Sigmoid colon (tissue), 7 donors: Measurements from ENCODE around the gene UNCX. TPM values are rescaled to one million over a fixed set of nuclear protein-coding genes. Genes with fewer than 3 reads are reported as not detected.

Source experiments
- DNase-seq: peaks from one replicate; pipeline ENCODE4 v3.0.0-alpha.2; 2019
- H3K27ac ChIP-seq, 4 donors: fragments of 200-600 bp; sonication (generic); one replicate each; pipeline ENCODE4 v1.5.1; 2016 to 2019; ENCODE audit warnings: mild to moderate bottlenecking in 1 of 4
- H3K27me3 ChIP-seq, 3 donors: fragments of 200-600 bp; sonication (generic); one replicate each; pipeline ENCODE4 v1.5.1; 2019; ENCODE audit warnings: mild to moderate bottlenecking in 1 of 3
- H3K36me3 ChIP-seq, 4 donors: fragments of 200-600 bp; sonication (generic); one replicate each; pipeline ENCODE4 v1.5.1; 2016 to 2019
- H3K4me1 ChIP-seq, 4 donors: fragments of 200-600 bp; sonication (generic); one replicate each; pipeline ENCODE4 v1.5.1; 2017 to 2019
- H3K4me3 ChIP-seq, 4 donors: fragments of 200-600 bp; sonication (generic); one replicate each; pipeline ENCODE4 v1.5.1; 2017 to 2019; ENCODE audit warnings: mild to moderate bottlenecking in 2 of 4, moderate library complexity in 1 of 4
- H3K9me3 ChIP-seq, 4 donors: fragments of 200-600 bp in 3 of 4; sonication (generic) in 3 of 4; one replicate each; pipeline versions ENCODE4 v1.5.1 to v1.6.1; 2013 to 2019
- CTCF ChIP-seq, 4 experiments: fragments of 450-650 bp in 3 of 4; fragments of 200-600 bp in 1 of 4; IDR thresholded peaks; one replicate each; pipeline ENCODE4 v1.5.1; 2016 to 2019; ENCODE audit warnings: antibody characterized with exemption in 4 of 4, mild to moderate bottlenecking in 3 of 4, moderate library complexity in 2 of 4
- EP300 ChIP-seq, 4 donors: sonication (generic); formaldehyde crosslinking; IDR thresholded peaks; one replicate each; pipeline ENCODE4 v1.6.1; 2017; ENCODE audit warnings: antibody characterized with exemption in 4 of 4
- POLR2A ChIP-seq, 2 donors: fragments of 450-650 bp; IDR thresholded peaks; one replicate each; pipeline ENCODE4 v1.6.1; 2016; ENCODE audit warnings: antibody characterized with exemption in 2 of 2, mild to moderate bottlenecking in 2 of 2, moderate library complexity in 2 of 2
- POLR2AphosphoS5 ChIP-seq, 4 donors: sonication (generic); formaldehyde crosslinking; IDR thresholded peaks; one replicate each; pipeline ENCODE4 v1.6.1; 2017; ENCODE audit warnings: antibody characterized with exemption in 4 of 4
- WGBS, 2 donors: extraction: QIAGEN DNeasy Blood & Tissue Kit; methylation state at CpG; one replicate each; pipeline ENCODE4 v1.1.7; 2013; 5-methylcytosine and 5-hydroxymethylcytosine counted together
- intact Hi-C: fragments of 100-400 bp; cut with DNase I; formaldehyde crosslinking; loops from one replicate; pipeline ENCODE4 v1.15.1; 2023
- polyA plus RNA-seq, 3 donors: library from polyadenylated mRNA; stranded (reverse); fragments of 200-250 nt; gene quantifications; one replicate each; pipeline ENCODE4 v1.2.3, GENCODE V29; 2013
- total RNA-seq, 4 donors: library from RNA; depleted of rRNA; stranded (reverse); fragments of >200 nt; gene quantifications; one replicate each; pipeline ENCODE4 v1.1.0, GENCODE V29; 2016
- donor health status: healthy with polysubstance abuse.
- donor health status: Bipolar disorder and iron deficiency.
- donor health status: healthy.

The UNCX gene
- total and polyA plus RNA-seq, 7 donors, result not detected

DNA sequence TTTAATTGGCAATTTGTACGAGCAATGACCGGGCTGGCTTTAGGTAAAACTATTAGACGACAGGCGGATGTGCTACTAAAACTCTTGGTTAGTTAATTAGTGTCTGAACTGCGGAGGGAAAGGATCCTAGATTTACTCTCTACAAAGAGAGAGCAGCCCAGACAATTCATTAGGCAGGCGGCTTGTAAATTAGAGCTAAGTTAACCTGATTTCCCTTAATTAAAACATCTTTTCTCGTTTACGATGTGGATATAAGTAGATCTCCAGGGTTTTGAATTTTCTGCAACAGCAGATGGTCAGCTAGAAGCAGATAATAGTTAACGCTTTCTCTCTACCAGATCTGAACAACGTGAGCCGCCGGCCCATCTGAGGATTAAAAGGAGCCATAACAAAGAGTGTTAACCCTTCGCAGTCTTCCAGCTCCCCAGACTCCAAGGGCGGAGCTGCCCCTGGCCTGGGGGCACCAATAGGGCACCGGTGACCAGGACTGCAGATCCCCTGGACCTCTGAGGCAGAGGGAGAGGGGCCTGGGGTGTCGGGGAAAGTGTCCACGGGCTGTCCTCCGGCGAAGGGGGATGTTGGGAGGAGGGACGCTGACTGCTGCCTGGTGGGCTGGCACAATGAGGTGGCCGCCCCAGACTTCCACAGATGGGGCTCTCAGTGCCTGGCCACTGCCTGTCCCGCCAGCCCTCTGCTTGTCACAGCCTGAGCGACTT is 6.3 kb upstream of the UNCX start:
- H3K36me3 ChIP-seq, result no peaks in the 10 kb centered on the region
- TF ChIP-seq CTCF (IDR thresholded peaks at IDR 0.05) (no peak), EP300 (IDR thresholded peaks at IDR 0.05) (no peak), POLR2A (IDR thresholded peaks at IDR 0.05) (no peak), POLR2AphosphoS5 (IDR thresholded peaks at IDR 0.05) (no peak)
- H3K27me3 ChIP-seq, result peaks cover 80 to 97% (median 93%) of the 10 kb centered on the region in 3 donors
- H3K4me1 ChIP-seq, result peaks cover 0 to 35% (median 23%) of the 10 kb centered on the region in 4 donors
- DNase-seq, result no peak
- 17 to 34% methylated on average over 23 of the region's 23 CpGs for WGBS, 2 donors
- H3K4me3 ChIP-seq, result no peak overlapping the region
- intact Hi-C loops, result loop anchor here (5.0 kb wide), 1 partner anchor 186 kb away; no protein-coding TSS in a partner anchor
- H3K27ac ChIP-seq, result no peak overlapping the region
- no peaks in the 10 kb centered on the region for H3K9me3 ChIP-seq

- DNase-seq, result no peak
- H3K4me3 ChIP-seq, result no peak overlapping the region
- H3K27ac ChIP-seq, result no peak overlapping the region
- no peak for TF ChIP-seq EP300 (IDR thresholded peaks at IDR 0.05)
- no peak for TF ChIP-seq POLR2AphosphoS5 (IDR thresholded peaks at IDR 0.05)
- TF ChIP-seq CTCF (IDR thresholded peaks at IDR 0.05), result no peak
- TF ChIP-seq POLR2A (IDR thresholded peaks at IDR 0.05), result no peak
- 21 to 39% methylated on average over 25 of the region's 25 CpGs for WGBS, 2 donors
- peaks cover 89 to 97% (median 94%) of the 10 kb centered on the region in 3 donors for H3K27me3 ChIP-seq
- H3K36me3 ChIP-seq, result no peaks in the 10 kb centered on the region
- no peaks in the 10 kb centered on the region for H3K9me3 ChIP-seq
- intact Hi-C loops, result loop anchor here (5.0 kb wide), 1 partner anchor 185 kb away; no protein-coding TSS in a partner anchor
- peaks cover 0 to 35% (median 24%) of the 10 kb centered on the region in 4 donors for H3K4me1 ChIP-seq
These were observed 5.4 kb upstream of the UNCX start for GRCh38 chr7:1227071-1227804.

GRCh38 chr7:1227814-1228544 is 4.7 kb upstream of the UNCX start:
- intact Hi-C loops, result loop anchor here (5.0 kb wide), 1 partner anchor 184 kb away; no protein-coding TSS in a partner anchor
- Histone ChIP-seq H3K27ac (no peak overlapping the region), H3K27me3 (peaks cover 93 to 100% (median 98%) of the 10 kb centered on the region in 3 donors), H3K4me1 (peaks cover 0 to 36% (median 27%) of the 10 kb centered on the region in 4 donors), H3K9me3 (no peaks in the 10 kb centered on the region), H3K4me3 (no peak overlapping the region), H3K36me3 (no peaks in the 10 kb centered on the region)
- 8 to 10% methylated on average over 13 of the region's 13 CpGs for WGBS, 2 donors
- TF ChIP-seq POLR2A (IDR thresholded peaks at IDR 0.05), result no peak
- no peak for TF ChIP-seq POLR2AphosphoS5 (IDR thresholded peaks at IDR 0.05)
- no peak for TF ChIP-seq CTCF (IDR thresholded peaks at IDR 0.05)
- TF ChIP-seq EP300 (IDR thresholded peaks at IDR 0.05), result no peak
- DNase-seq, result no peak

- TF ChIP-seq POLR2AphosphoS5 (IDR thresholded peaks at IDR 0.05) (peak in 1 of 4 donors; percentile 30), POLR2A (IDR thresholded peaks at IDR 0.05) (no peak), CTCF (IDR thresholded peaks at IDR 0.05) (no peak)
- Histone ChIP-seq H3K9me3 (no peaks in the 10 kb centered on the region), H3K27me3 (peaks cover 93 to 100% (median 98%) of the 10 kb centered on the region in 3 donors), H3K36me3 (no peaks in the 10 kb centered on the region), H3K4me1 (peaks cover 0 to 42% (median 32%) of the 10 kb centered on the region in 4 donors), H3K4me3 (no peak overlapping the region), H3K27ac (no peak overlapping the region)
- 8 to 13% methylated on average over 17 of the region's 17 CpGs for WGBS, 2 donors
- no peak for DNase-seq
- intact Hi-C loops, result loop anchor here (5.0 kb wide), 1 partner anchor 184 kb away; no protein-coding TSS in a partner anchor
These were observed 4.0 kb upstream of the UNCX start for GRCh38 chr7:1228545-1229201.
